Gastrocnemius medialis (tissue), 4 donors: ENCODE results near the gene RAB6B.

ENCODE experiments used
- CTCF ChIP-seq, 5 experiments: fragments of 450-650 bp in 3 of 5; fragments of 200-600 bp in 2 of 5; sonication (generic) in 2 of 5; IDR thresholded peaks in 4 of 5; conservative IDR thresholded peaks in 1 of 5; 1 replicate in 4 of 5; 2 replicates in 1 of 5; pipeline ENCODE4 v1.5.1; 2016 to 2019; ENCODE audit warnings: antibody characterized with exemption in 5 of 5, mild to moderate bottlenecking in 3 of 5, moderate library complexity in 3 of 5
- POLR2A ChIP-seq, 2 donors: fragments of 450-650 bp; IDR thresholded peaks; one replicate each; pipeline ENCODE4 v1.6.1; 2017; ENCODE audit warnings: antibody characterized with exemption in 2 of 2, mild to moderate bottlenecking in 2 of 2, moderate library complexity in 2 of 2

GRCh38 chr3:133926736-133927539, 31.3 kb upstream of the RAB6B start:
- no peak for TF ChIP-seq CTCF (IDR thresholded peaks at IDR 0.05 in 4 of 5, conservative IDR thresholded peaks at IDR 0.05 in 1 of 5)
- no peak for TF ChIP-seq POLR2A (IDR thresholded peaks at IDR 0.05)
